Muscle layer of colon (tissue), 2 donors: ENCODE results near the gene GRPEL1.
"Not testable (repeated sequence)": the region's sequence is repeated elsewhere in the genome, so short reads cannot be mapped to it uniquely, and the experiment has no call there.

ENCODE experiments used
- H3K27ac ChIP-seq: one replicate; pipeline ENCODE4 v1.7.0; 2013; ENCODE audit warnings: low read depth, mild to moderate bottlenecking, low read length, moderate library complexity
- H3K27me3 ChIP-seq, 2 donors: one replicate each; pipeline ENCODE4 v1.7.0; 2013; ENCODE audit warnings: low read length in 2 of 2, mild to moderate bottlenecking in 2 of 2; ENCODE audit not compliant: insufficient read depth in 2 of 2, control insufficient read depth in 1 of 2
- H3K36me3 ChIP-seq: one replicate; pipeline ENCODE4 v1.7.0; 2013; ENCODE audit warnings: mild to moderate bottlenecking, low read length; ENCODE audit not compliant: insufficient read depth
- H3K4me1 ChIP-seq: one replicate; pipeline ENCODE4 v1.7.0; 2013; ENCODE audit warnings: mild to moderate bottlenecking, low read length; ENCODE audit not compliant: insufficient read depth
- H3K4me3 ChIP-seq, 2 donors: one replicate each; pipeline ENCODE4 v1.7.0; 2013; ENCODE audit warnings: low read length in 2 of 2, low read depth in 1 of 2, mild to moderate bottlenecking in 1 of 2, moderate library complexity in 1 of 2
- H3K9ac ChIP-seq: one replicate; pipeline ENCODE4 v1.7.0; 2013; ENCODE audit warnings: low read length
- H3K9me3 ChIP-seq: one replicate; pipeline ENCODE4 v1.7.0; 2013; ENCODE audit warnings: mild to moderate bottlenecking, low read length
- donor health status: abdominal sarcoma.
- donor health status: Adenocarcinoma of cecum.

Gene GRPEL1

DNA sequence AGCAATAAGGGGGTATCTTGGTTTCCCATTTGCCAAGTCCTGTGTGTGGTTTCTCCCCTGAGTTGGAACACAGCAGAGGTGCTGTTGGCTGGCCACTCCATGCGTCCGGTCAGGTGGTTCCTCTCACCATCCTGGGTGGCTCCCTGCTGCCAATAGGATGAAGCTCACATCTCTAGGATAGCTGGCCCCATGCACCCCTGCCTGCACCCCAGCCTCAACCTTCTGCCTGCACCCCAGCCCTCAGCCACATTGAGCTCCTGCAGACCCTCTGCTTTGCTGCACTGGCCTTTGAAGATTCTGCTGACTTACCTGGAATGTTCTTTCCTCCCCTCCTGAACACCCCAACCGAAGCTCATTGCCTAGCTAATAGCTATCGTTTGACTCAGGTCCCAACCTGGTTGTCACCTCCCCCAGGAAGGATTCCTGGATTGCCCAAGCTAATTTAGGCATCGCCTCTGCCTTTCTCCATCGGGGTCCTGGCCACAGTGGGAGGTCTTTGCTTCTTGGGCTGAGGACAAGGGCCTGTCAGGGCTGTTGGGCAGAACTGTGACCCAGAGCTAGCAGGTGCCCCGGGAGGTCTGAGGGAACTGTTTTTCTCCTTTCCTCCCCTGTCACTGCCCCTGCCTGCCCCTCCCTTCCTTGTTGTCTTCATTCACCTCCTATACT, 36.6 kb upstream of the GRPEL1 start:
- H3K4me3 ChIP-seq = no peak overlapping the region
- no peak overlapping the region for H3K9ac ChIP-seq
- no peaks in the 10 kb centered on the region for H3K9me3 ChIP-seq
- no peaks in the 10 kb centered on the region for H3K27me3 ChIP-seq
- H3K27ac ChIP-seq = no peak overlapping the region
- H3K36me3 ChIP-seq = no peaks in the 10 kb centered on the region
- peaks cover 19% of the 10 kb centered on the region for H3K4me1 ChIP-seq

- Histone ChIP-seq H3K9me3 (no peaks in the 10 kb centered on the region), H3K27ac (no peak overlapping the region), H3K9ac (no peak overlapping the region), H3K27me3 (no peaks in the 10 kb centered on the region), H3K4me3 (peak overlapping the region in 1 of 2 donors; percentile 91), H3K4me1 (peaks cover 19% of the 10 kb centered on the region), H3K36me3 (no peaks in the 10 kb centered on the region)
Observed at GRCh38 chr4:7103607-7104365, 35.9 kb upstream of the GRPEL1 start.

- H3K27me3 ChIP-seq = no peaks in the 10 kb centered on the region
- H3K4me1 ChIP-seq = peaks cover 19% of the 10 kb centered on the region
- H3K36me3 ChIP-seq = no peaks in the 10 kb centered on the region
- peak overlapping the region; percentile 72 to 91 for H3K4me3 ChIP-seq
- no peaks in the 10 kb centered on the region for H3K9me3 ChIP-seq
- peak overlapping the region; percentile 68 for H3K9ac ChIP-seq
- peak overlapping the region; percentile 65 for H3K27ac ChIP-seq
Observed at GRCh38 chr4:7103031-7103606, 35.3 kb upstream of the GRPEL1 start.

DNA sequence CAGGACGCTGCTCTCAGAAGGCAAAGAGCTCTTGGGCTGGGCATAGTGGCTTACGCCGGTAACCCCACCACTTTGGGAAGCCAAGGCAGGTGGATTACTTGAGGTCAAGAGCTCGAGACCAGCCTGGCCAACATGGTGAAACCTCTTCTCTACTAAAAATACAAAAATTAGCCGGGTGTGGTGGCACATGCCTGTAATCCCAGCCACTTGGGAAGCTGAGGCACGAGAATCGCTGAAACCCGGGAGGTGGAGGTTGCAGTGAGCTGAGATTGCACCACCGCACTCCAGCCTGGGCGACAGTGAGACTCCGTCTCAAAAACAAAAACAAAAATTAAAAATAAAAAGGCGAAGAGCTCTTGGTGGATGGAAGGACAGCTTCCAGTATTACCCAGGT, 34.6 kb upstream of the GRPEL1 start:
- H3K4me1 ChIP-seq = peaks cover 19% of the 10 kb centered on the region
- not testable (repeated sequence) for H3K27me3 ChIP-seq, H3K9me3 ChIP-seq, H3K36me3 ChIP-seq
- peak overlapping the region; percentile 65 for H3K27ac ChIP-seq
- H3K9ac ChIP-seq = peak overlapping the region; percentile 68
- H3K4me3 ChIP-seq = peak overlapping the region; percentile 72 to 91

DNA sequence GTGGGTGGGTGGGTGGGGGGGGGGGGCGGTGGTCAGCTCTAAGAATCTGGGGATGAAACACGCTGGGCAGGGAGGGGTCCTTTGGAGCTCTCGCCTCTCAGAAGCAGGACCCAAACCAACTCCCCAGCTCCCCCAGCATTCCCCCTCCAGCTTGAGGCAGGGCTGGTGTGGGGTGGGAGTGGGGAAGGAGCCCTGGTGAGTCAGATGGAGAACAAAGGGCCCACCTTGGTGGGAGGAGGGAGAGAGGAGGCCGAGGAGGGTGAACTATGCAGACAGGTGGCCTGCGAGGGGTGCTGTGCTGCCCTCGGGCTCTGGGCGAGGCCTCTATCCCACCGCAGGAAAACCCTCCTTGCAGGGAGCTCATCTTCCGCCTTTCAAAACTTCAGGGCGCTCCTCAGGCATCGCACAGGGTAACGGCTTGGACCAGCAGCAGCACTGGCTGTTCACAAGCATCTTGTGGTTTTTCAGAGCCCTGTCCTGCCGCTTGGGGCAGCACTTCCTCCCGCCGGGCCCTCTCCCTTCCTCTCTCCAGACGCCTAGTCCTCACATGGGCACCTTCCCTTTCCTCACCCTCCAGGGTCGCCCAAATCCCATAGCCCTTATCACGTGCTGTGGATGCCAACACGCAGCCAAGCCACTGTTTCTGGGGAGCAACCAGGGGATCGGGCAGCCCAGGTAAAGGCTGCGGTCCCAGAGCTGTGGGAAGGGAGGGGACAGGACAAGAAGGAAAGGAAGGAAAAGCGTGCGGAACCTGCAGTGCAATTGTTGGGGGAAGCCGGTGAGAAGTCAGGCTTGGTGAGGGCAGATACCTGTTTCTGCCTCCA, 34.0 kb upstream of the GRPEL1 start:
- Histone ChIP-seq H3K9me3 (no peaks in the 10 kb centered on the region), H3K9ac (no peak overlapping the region), H3K36me3 (no peaks in the 10 kb centered on the region), H3K4me1 (peaks cover 19% of the 10 kb centered on the region), H3K27ac (no peak overlapping the region), H3K27me3 (no peaks in the 10 kb centered on the region), H3K4me3 (peak overlapping the region in 1 of 2 donors; percentile 91)

GRCh38 chr4:7096236-7096635, 28.4 kb upstream of the GRPEL1 start:
- H3K27ac ChIP-seq = no peak overlapping the region
- no peaks in the 10 kb centered on the region for H3K27me3 ChIP-seq
- no peaks in the 10 kb centered on the region for H3K36me3 ChIP-seq
- no peak overlapping the region for H3K9ac ChIP-seq
- no peak overlapping the region for H3K4me3 ChIP-seq
- H3K9me3 ChIP-seq = no peaks in the 10 kb centered on the region
- H3K4me1 ChIP-seq = no peaks in the 10 kb centered on the region

GRCh38 chr4:7095611-7096155, 27.8 kb upstream of the GRPEL1 start:
- H3K9me3 ChIP-seq = no peaks in the 10 kb centered on the region
- H3K36me3 ChIP-seq = no peaks in the 10 kb centered on the region
- H3K27me3 ChIP-seq = no peaks in the 10 kb centered on the region
- H3K4me3 ChIP-seq = no peak overlapping the region
- no peak overlapping the region for H3K27ac ChIP-seq
- no peak overlapping the region for H3K9ac ChIP-seq
- no peaks in the 10 kb centered on the region for H3K4me1 ChIP-seq

DNA sequence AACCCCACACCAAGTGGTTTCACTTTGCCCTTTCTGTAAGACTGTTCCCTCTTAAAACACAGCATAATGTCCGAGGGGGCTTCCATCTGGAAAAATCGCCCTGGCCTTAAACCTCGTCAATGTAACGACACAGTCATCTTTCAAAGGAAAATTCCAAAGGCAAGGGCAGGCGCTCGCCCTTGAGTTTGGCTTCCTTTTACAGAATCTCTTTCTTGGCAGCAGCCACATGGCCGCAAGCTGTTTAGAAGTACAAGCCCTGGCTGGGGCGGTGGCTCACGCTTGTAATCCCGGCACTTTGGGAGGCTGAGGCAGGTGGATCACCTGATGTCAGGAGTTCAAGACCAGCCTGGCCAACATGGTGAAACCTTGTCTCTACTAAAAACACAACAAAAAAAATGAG, 27.1 kb upstream of the GRPEL1 start:
- no peaks in the 10 kb centered on the region for H3K27me3 ChIP-seq
- H3K36me3 ChIP-seq = no peaks in the 10 kb centered on the region
- H3K27ac ChIP-seq = no peak overlapping the region
- no peak overlapping the region for H3K9ac ChIP-seq
- H3K9me3 ChIP-seq = no peaks in the 10 kb centered on the region
- no peak overlapping the region for H3K4me3 ChIP-seq
- peaks cover 2% of the 10 kb centered on the region for H3K4me1 ChIP-seq

DNA sequence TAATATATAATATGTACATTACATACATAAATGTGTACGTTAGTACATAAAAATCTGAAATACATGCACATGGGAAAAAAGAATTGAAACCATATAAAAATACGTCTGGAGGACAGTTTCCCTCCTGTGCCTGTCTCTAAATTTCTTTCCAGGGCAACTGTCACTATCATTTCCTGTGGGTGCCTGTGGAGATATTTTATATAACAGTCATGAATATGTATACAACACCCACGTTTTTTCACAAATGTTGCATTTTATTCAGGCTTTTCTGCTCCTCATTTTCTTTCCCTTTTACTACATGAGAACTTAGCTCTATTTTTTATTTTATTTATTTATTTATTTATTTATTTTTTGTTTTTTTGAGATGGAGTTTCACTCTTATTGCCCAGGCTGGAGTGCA, 24.2 kb upstream of the GRPEL1 start:
- Histone ChIP-seq H3K9me3 (no peaks in the 10 kb centered on the region), H3K36me3 (no peaks in the 10 kb centered on the region), H3K4me1 (peaks cover 14% of the 10 kb centered on the region), H3K9ac (no peak overlapping the region), H3K4me3 (no peak overlapping the region), H3K27me3 (no peaks in the 10 kb centered on the region), H3K27ac (no peak overlapping the region)

- Histone ChIP-seq H3K9ac (no peak overlapping the region), H3K9me3 (no peaks in the 10 kb centered on the region), H3K27ac (no peak overlapping the region), H3K4me3 (no peak overlapping the region), H3K4me1 (peaks cover 14% of the 10 kb centered on the region), H3K27me3 (no peaks in the 10 kb centered on the region), H3K36me3 (no peaks in the 10 kb centered on the region)
Observed at GRCh38 chr4:7089213-7089986, 21.5 kb upstream of the GRPEL1 start.
